MV-4-11 (cell line): ENCODE results near the gene SHANK3.
A peak's percentile ranks its signal among the peaks of the same experiment; 100 is the strongest.

Experiments used
- DNase-seq: peaks from one replicate; lab custom pipeline; 2025; lab: John Stamatoyannopoulos, UW

The SHANK3 gene

GRCh38 chr22:50699001-50699755 is 26.6 kb downstream of the SHANK3 start:
- DNase-seq = no peak

- DNase-seq = no peak
Measured at GRCh38 chr22:50699756-50700386, 27.2 kb downstream of the SHANK3 start.

- DNase-seq = no peak
Measured at GRCh38 chr22:50700387-50701075, 27.9 kb downstream of the SHANK3 start.

- no peak for DNase-seq
Measured at GRCh38 chr22:50701076-50701419, 28.4 kb downstream of the SHANK3 start.

GRCh38 chr22:50701428-50702154 is 29.0 kb downstream of the SHANK3 start:
- DNase-seq = no peak

- DNase-seq = no peak
Measured at GRCh38 chr22:50702261-50702671, 29.6 kb downstream of the SHANK3 start.

GRCh38 chr22:50702821-50703725 is 30.4 kb downstream of the SHANK3 start:
- DNase-seq = no peak

GRCh38 chr22:50703726-50704509 is 31.3 kb downstream of the SHANK3 start:
- no peak for DNase-seq

GRCh38 chr22:50704510-50705218 is 32.0 kb downstream of the SHANK3 start:
- DNase-seq = no peak

GRCh38 chr22:50705219-50705691 is 32.6 kb downstream of the SHANK3 start:
- DNase-seq = peak; percentile 69

- no peak for DNase-seq
Measured at GRCh38 chr22:50705851-50706351, 33.3 kb downstream of the SHANK3 start.

- DNase-seq = no peak
Measured at GRCh38 chr22:50706481-50707125, 34.0 kb downstream of the SHANK3 start.

GRCh38 chr22:50708474-50708873 is 35.9 kb downstream of the SHANK3 start:
- no peak for DNase-seq

- no peak for DNase-seq
Measured at GRCh38 chr22:50708996-50709395, 36.4 kb downstream of the SHANK3 start.

GRCh38 chr22:50710221-50710620 is 37.6 kb downstream of the SHANK3 start:
- no peak for DNase-seq

GRCh38 chr22:50710886-50711285 is 38.3 kb downstream of the SHANK3 start:
- DNase-seq = no peak

GRCh38 chr22:50711446-50712340 is 39.1 kb downstream of the SHANK3 start:
- DNase-seq = no peak
